GM23338 (cell line): Measurements from ENCODE around the gene SLC7A14. TPM values are rescaled to one million over a fixed set of nuclear protein-coding genes. Genes with fewer than 3 reads are reported as not detected.

Experiments used
- ATAC-seq: fragments of 200-7000 bp; cut with Tn5 transposase; 3 replicates; pipeline ENCODE4 v1.9.1; 2020
- DNase-seq: peaks from one replicate; pipeline ENCODE4 v3.0.0-alpha.2; 2015; ENCODE audit warnings: low spot score
- H2AFZ ChIP-seq: fragments of 200-600 bp; sonication (generic); 2 replicates; pipeline ENCODE4 v1.8.0; 2016; ENCODE audit warnings: antibody characterized with exemption, mild to moderate bottlenecking, moderate library complexity
- H3F3A ChIP-seq: fragments of 200-600 bp; sonication (generic); replicated peaks from 2 replicates; pipeline ENCODE4 v1.8.0; 2017; ENCODE audit warnings: antibody characterized with exemption, mixed run types, low read depth
- H3K27ac ChIP-seq: fragments of 200-600 bp; sonication (generic); 2 replicates; pipeline ENCODE4 v1.6.1; 2016; ENCODE audit warnings: low read depth
- H3K27me3 ChIP-seq: fragments of 200-600 bp; sonication (generic); 2 replicates; pipeline ENCODE4 v1.8.0; 2016; ENCODE audit warnings: mild to moderate bottlenecking, mixed run types, moderate library complexity; ENCODE audit not compliant: insufficient read depth
- H3K36me3 ChIP-seq: fragments of 200-600 bp; sonication (generic); 2 replicates; pipeline ENCODE4 v1.8.0; 2016; ENCODE audit warnings: mild to moderate bottlenecking; ENCODE audit not compliant: insufficient read depth
- H3K4me1 ChIP-seq: fragments of 200-600 bp; sonication (generic); 2 replicates; pipeline ENCODE4 v1.8.0; 2016; ENCODE audit warnings: mild to moderate bottlenecking, moderate library complexity; ENCODE audit not compliant: insufficient read depth
- H3K4me2 ChIP-seq: fragments of 200-600 bp; sonication (generic); 2 replicates; pipeline ENCODE4 v1.7.1; 2017; ENCODE audit warnings: mixed run types
- H3K4me3 ChIP-seq: fragments of 200-600 bp; sonication (generic); 2 replicates; pipeline ENCODE4 v1.6.1; 2016; ENCODE audit warnings: mixed run types
- H3K79me2 ChIP-seq: fragments of 200-600 bp; sonication (generic); replicated peaks from 2 replicates; pipeline ENCODE4 v1.8.0; 2017; ENCODE audit warnings: mild to moderate bottlenecking; ENCODE audit not compliant: insufficient read depth
- H3K9me2 ChIP-seq: fragments of 200-600 bp; sonication (generic); 2 replicates; pipeline ENCODE4 v1.8.0; 2017; ENCODE audit not compliant: insufficient read depth
- H4K20me1 ChIP-seq: fragments of 200-600 bp; sonication (generic); replicated peaks from 2 replicates; pipeline ENCODE4 v1.8.0; 2017; ENCODE audit warnings: mild to moderate bottlenecking; ENCODE audit not compliant: insufficient read depth
- H3K27ac Mint-ChIP-seq: 2 replicates; pipeline ENCODE4 v1.8.0; 2020; ENCODE audit warnings: inconsistent platforms, mild to moderate bottlenecking, moderate library complexity, mixed read lengths
- H3K27me3 Mint-ChIP-seq: 3 replicates; pipeline ENCODE4 v1.8.0; 2022; ENCODE audit warnings: low read depth, mild to moderate bottlenecking, moderate library complexity, mixed read lengths, inconsistent platforms; ENCODE audit not compliant: insufficient read depth, poor library complexity
- H3K36me3 Mint-ChIP-seq: 3 replicates; pipeline ENCODE4 v1.8.0; 2021; ENCODE audit warnings: low read depth, mild to moderate bottlenecking, inconsistent platforms, moderate library complexity, mixed read lengths
- H3K4me1 Mint-ChIP-seq: 3 replicates; pipeline ENCODE4 v1.8.0; 2020; ENCODE audit warnings: mild to moderate bottlenecking, inconsistent platforms, mixed read lengths
- H3K4me3 Mint-ChIP-seq: 3 replicates; pipeline ENCODE4 v1.8.0; 2021; ENCODE audit warnings: moderate library complexity, mild to moderate bottlenecking, inconsistent platforms, mixed read lengths
- H3K9me3 Mint-ChIP-seq: 3 replicates; pipeline ENCODE4 v1.8.0; 2020; ENCODE audit warnings: moderate library complexity, mild to moderate bottlenecking, inconsistent platforms, mixed read lengths
- CREB1 ChIP-seq: fragments of 250-450 bp; sonication (Bioruptor Pico); IDR thresholded peaks from 2 replicates; pipeline ENCODE4 v1.5.0; 2020; ENCODE audit warnings: low read depth, mild to moderate bottlenecking, moderate library complexity
- CTCF ChIP-seq, 2 experiments: fragments of 200-600 bp in 1 of 2; sonication (generic) in 1 of 2; conservative IDR thresholded peaks; 2 replicates each; pipeline versions ENCODE4 v1.5.1 to v1.6.1; 2016 to 2017; ENCODE audit warnings: antibody characterized with exemption in 2 of 2, low read depth in 2 of 2, mild to moderate bottlenecking in 2 of 2, moderate library complexity in 1 of 2
- EZH2 ChIP-seq: fragments of 200-600 bp; sonication (generic); IDR thresholded peaks from one replicate; pipeline ENCODE4 v1.8.0; 2017; ENCODE audit warnings: antibody characterized with exemption, mild to moderate bottlenecking, low read depth; ENCODE audit not compliant: unreplicated experiment
- EZH2phosphoT487 ChIP-seq: fragments of 200-600 bp; sonication (generic); IDR thresholded peaks from one replicate; pipeline ENCODE4 v1.8.1; 2018; ENCODE audit warnings: antibody characterized with exemption; ENCODE audit not compliant: unreplicated experiment
- JUNB ChIP-seq: IDR thresholded peaks from one replicate; pipeline ENCODE4 v1.6.1; 2016; ENCODE audit warnings: antibody characterized with exemption; ENCODE audit not compliant: unreplicated experiment
- NANOG ChIP-seq: IDR thresholded peaks from 2 replicates; pipeline ENCODE4 v1.6.1; 2016; ENCODE audit warnings: antibody characterized with exemption, borderline replicate concordance
- POLR2AphosphoS5 ChIP-seq: IDR thresholded peaks from 2 replicates; pipeline ENCODE4 v1.6.1; 2016; ENCODE audit warnings: antibody characterized with exemption, low read depth
- REST ChIP-seq: IDR thresholded peaks from one replicate; pipeline ENCODE4 v1.6.1; 2018; ENCODE audit warnings: antibody characterized with exemption; ENCODE audit not compliant: unreplicated experiment
- STAT1 ChIP-seq: IDR thresholded peaks from one replicate; pipeline ENCODE4 v1.6.1; 2016; ENCODE audit warnings: antibody characterized with exemption; ENCODE audit not compliant: unreplicated experiment
- ZNF114 ChIP-seq: fragments of 250-450 bp; sonication (Bioruptor Pico); IDR thresholded peaks from 2 replicates; pipeline ENCODE4 v1.5.0; 2020; ENCODE audit warnings: mild to moderate bottlenecking, moderate library complexity
- ZNF331 ChIP-seq: fragments of 250-450 bp; sonication (Bioruptor Pico); IDR thresholded peaks from 2 replicates; pipeline ENCODE4 v1.5.0; 2020; ENCODE audit warnings: low read depth, mild to moderate bottlenecking, moderate library complexity
- polyA plus RNA-seq: library from polyadenylated mRNA; unstranded; fragments of >200 nt; fragmentation: Nextera tagmentation; extraction: Ambion mirVana; gene quantifications from 2 replicates; pipeline ENCODE4 v1.2.1, GENCODE V29; 2016
- total RNA-seq: library from RNA; depleted of rRNA; stranded (reverse); fragments of >200 nt; shearing (Covaris generic); gene quantifications from 2 replicates; pipeline ENCODE4 v1.2.3, GENCODE V29; 2014
- TF ChIP-seq, protein P1 (sequence below): IDR thresholded peaks from 2 replicates; pipeline ENCODE4 v1.6.1; 2016; ENCODE audit warnings: antibody characterized with exemption

Gene SLC7A14
- total and polyA plus RNA-seq, 2 experiments from 2014 or later, result 0.49 to 0.82 TPM

DNA sequence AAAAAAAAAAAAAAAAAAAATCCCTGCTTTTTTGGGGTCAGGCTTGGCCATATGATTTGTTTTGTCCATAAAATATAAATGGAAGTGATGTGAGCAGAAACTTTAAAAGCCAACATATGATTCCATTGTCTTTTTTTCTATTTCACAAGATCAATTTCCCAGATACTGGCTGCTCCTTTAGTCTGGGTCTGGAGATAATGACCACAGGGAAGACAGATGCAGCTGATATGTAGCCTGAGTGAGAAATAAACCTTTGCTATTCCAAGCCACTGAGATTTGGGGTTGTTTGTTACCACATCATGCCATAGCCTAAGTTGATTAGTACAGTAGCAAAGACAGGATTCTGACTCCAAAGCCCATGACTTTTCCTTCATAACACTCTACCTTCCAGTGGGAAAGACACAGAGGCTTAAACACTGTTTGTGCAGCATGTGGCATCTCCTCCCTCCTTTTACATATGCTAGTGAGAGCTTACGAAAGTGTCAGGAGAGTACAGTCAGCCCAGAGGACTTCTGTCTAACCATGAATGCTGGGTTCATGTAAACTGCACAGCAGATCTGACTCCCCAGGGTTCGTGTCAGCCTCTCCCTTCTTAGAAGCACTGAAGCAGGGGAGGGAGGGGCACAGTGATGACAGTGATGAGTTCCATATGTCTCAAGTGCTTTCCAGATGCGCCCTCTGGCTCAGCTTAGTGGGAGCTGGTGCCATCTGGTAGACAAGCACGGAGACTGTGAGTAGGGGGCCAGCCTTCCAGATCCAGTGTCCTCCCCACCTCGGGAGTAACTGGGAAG, 36.7 kb upstream of the SLC7A14 start:
- Mint-ChIP-seq H3K27me3 (no peaks in the 10 kb centered on the region), H3K36me3 (peaks cover 4% of the 10 kb centered on the region; the same call in 1 of the 3 replicates), H3K4me1 (no peaks in the 10 kb centered on the region), H3K4me3 (no peak overlapping the region), H3K9me3 (peaks cover 12% of the 10 kb centered on the region), H3K27ac (no peak overlapping the region)
- H3K27ac ChIP-seq, result no peak overlapping the region
- H3K4me2 ChIP-seq, result no peak overlapping the region
- no peak overlapping the region for H3K4me3 ChIP-seq
- no peaks in the 10 kb centered on the region for H3F3A ChIP-seq
- H2AFZ ChIP-seq, result no peak overlapping the region
- TF ChIP-seq CREB1 (CRISPR knock-in tag) (no peak), EZH2phosphoT487 (no peak), EZH2 (no peak), STAT1 (no peak), ZNF331 (no peak), ZNF114 (no peak), POLR2AphosphoS5 (no peak), CTCF (conservative IDR thresholded peaks at IDR 0.05; ENCODE audit: low read depth in 2 of 2) (no peak; a peak in 1 of 4 replicates), JUNB (no peak)
- TF ChIP-seq, protein P1, sequence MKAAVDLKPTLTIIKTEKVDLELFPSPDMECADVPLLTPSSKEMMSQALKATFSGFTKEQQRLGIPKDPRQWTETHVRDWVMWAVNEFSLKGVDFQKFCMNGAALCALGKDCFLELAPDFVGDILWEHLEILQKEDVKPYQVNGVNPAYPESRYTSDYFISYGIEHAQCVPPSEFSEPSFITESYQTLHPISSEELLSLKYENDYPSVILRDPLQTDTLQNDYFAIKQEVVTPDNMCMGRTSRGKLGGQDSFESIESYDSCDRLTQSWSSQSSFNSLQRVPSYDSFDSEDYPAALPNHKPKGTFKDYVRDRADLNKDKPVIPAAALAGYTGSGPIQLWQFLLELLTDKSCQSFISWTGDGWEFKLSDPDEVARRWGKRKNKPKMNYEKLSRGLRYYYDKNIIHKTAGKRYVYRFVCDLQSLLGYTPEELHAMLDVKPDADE, result no peak
- no peaks in the 10 kb centered on the region for H3K79me2 ChIP-seq
- no peaks in the 10 kb centered on the region for H3K36me3 ChIP-seq
- H3K27me3 ChIP-seq, result no peaks in the 10 kb centered on the region
- DNase-seq (no peak), ATAC-seq (no peak)
- H4K20me1 ChIP-seq, result no peaks in the 10 kb centered on the region
- no peaks in the 10 kb centered on the region for H3K4me1 ChIP-seq
- peaks cover 10% of the 10 kb centered on the region; the same call in 1 of the 2 replicates for H3K9me2 ChIP-seq

DNA sequence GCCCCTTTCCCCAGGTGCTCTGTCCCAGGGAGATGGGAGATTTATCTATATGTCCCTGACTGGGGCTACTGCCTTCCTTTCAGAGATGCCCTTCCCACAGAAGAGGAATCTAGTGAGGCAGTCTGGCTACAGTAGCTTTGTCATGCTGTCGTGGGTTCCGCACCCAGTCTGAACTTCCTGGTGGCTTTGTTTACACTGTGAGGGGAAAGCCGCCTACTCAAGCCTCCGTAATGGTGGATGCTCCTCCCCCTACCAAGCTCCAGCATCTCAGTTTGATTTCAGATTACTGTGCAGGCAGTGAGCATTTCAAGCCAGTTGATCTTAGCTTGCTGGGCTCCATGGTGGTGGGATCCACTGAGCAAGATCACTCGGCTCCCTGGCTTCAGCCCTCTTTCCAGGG, 35.4 kb upstream of the SLC7A14 start:
- no peak overlapping the region for H3K4me2 ChIP-seq
- H2AFZ ChIP-seq, result no peak overlapping the region; the same call in 1 of the 2 replicates
- peaks cover 17% of the 10 kb centered on the region for H3K9me3 Mint-ChIP-seq
- TF ChIP-seq, protein P1, result no peak
- TF ChIP-seq CREB1 (CRISPR knock-in tag) (no peak), EZH2phosphoT487 (no peak), REST (no peak), NANOG (no peak), STAT1 (no peak)
- H3F3A ChIP-seq, result no peaks in the 10 kb centered on the region
- DNase-seq, result no peak
- H3K4me3 ChIP-seq, result no peak overlapping the region
- no peaks in the 10 kb centered on the region for H3K27me3 ChIP-seq
- ATAC-seq, result no peak
- no peak overlapping the region for H3K27ac Mint-ChIP-seq
- H3K4me1 Mint-ChIP-seq, result no peaks in the 10 kb centered on the region
- H3K27ac ChIP-seq, result no peak overlapping the region
- no peaks in the 10 kb centered on the region for H3K4me1 ChIP-seq
- H3K27me3 Mint-ChIP-seq, result no peaks in the 10 kb centered on the region
- H3K4me3 Mint-ChIP-seq, result no peak overlapping the region
- H3K36me3 Mint-ChIP-seq, result peaks cover 4% of the 10 kb centered on the region; the same call in 1 of the 3 replicates
- H3K9me2 ChIP-seq, result peaks cover 10% of the 10 kb centered on the region; the same call in 1 of the 2 replicates
- H4K20me1 ChIP-seq, result no peaks in the 10 kb centered on the region
- H3K36me3 ChIP-seq, result no peaks in the 10 kb centered on the region
- H3K79me2 ChIP-seq, result no peaks in the 10 kb centered on the region
